Measurements from ENCODE around the gene FAM171A1. TPM values are rescaled to one million over a fixed set of nuclear protein-coding genes. Genes with fewer than 3 reads are reported as not detected.

The FAM171A1 gene
- total RNA-seq, 3 donors from 2014 or later = 7.6 to 11.7 (median 9.5) TPM

DNA sequence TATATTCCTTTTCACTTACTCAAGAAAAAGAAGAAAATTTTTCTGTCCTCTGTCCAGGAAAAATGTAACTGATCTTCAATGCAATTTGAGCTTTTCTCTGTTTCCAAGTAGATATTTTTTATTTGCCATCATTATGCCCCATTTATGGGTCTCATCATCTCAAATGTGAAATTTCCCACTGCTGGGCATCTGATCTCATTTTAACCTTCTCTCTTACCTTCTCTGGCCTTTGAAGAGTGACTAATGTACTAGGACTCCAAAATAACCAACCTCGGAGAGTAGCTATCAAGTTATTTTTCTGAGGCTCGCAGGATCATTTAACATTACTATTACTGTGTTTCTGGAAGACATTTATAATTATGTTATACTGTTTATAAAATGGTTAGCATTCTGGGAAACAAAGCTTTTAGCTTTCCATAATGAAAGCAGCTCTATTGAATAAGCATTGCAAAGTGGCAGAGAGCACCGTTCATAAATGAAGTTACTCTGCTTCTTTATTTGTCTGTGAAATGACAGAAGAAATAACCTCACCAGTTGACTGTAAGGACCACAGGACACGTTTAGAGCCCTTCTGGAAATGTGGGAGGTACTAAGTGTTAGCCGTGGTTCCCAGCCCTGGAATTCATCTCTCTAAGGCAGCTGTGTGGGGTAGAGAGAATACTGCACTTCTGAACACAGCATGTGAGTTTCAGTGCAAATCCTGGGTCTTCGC, 169.3 kb downstream of the FAM171A1 start:
- Histone ChIP-seq H3K4me3 (no peak overlapping the region), H3K4me1 (no peaks in the 10 kb centered on the region), H3K36me3 (no peaks in the 10 kb centered on the region), H3K27me3 (no peaks in the 10 kb centered on the region), H3K9me3 (no peaks in the 10 kb centered on the region), H3K27ac (peak overlapping the region in 1 of 2 donors; percentile 15)
- intact Hi-C loops (cut with DNase I; ENCODE audit: low total_unique reads) = no loop called here
- DNase-seq (ENCODE audit: low spot score in 2 of 2) = no peak
- TF ChIP-seq, protein P1, sequence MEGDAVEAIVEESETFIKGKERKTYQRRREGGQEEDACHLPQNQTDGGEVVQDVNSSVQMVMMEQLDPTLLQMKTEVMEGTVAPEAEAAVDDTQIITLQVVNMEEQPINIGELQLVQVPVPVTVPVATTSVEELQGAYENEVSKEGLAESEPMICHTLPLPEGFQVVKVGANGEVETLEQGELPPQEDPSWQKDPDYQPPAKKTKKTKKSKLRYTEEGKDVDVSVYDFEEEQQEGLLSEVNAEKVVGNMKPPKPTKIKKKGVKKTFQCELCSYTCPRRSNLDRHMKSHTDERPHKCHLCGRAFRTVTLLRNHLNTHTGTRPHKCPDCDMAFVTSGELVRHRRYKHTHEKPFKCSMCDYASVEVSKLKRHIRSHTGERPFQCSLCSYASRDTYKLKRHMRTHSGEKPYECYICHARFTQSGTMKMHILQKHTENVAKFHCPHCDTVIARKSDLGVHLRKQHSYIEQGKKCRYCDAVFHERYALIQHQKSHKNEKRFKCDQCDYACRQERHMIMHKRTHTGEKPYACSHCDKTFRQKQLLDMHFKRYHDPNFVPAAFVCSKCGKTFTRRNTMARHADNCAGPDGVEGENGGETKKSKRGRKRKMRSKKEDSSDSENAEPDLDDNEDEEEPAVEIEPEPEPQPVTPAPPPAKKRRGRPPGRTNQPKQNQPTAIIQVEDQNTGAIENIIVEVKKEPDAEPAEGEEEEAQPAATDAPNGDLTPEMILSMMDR (IDR thresholded peaks at IDR 0.05) = no peak
- TF ChIP-seq POLR2A (IDR thresholded peaks at IDR 0.05) (no peak), POLR2AphosphoS5 (IDR thresholded peaks at IDR 0.05) (no peak)

DNA sequence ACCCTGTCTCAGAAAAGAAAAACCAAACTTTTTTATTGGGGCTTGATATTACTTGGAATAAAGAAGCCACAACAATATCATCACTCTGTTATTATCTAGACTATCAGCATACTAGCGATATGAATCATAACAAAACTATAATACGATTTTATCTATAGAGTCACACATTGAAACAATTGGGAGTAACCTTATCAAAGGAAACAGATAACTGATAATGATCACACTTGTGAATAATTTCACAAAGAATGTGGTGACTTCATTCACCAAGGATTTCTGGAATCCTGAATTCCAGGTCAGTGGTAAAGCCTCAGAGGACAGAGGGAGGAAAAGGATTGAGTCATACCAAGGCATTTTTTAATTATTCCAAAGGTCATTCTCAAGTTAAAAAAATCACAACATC, 170.5 kb downstream of the FAM171A1 start:
- Histone ChIP-seq H3K9me3 (no peaks in the 10 kb centered on the region), H3K4me3 (no peak overlapping the region), H3K36me3 (no peaks in the 10 kb centered on the region), H3K27ac (no peak overlapping the region), H3K27me3 (no peaks in the 10 kb centered on the region), H3K4me1 (no peaks in the 10 kb centered on the region)
- TF ChIP-seq POLR2AphosphoS5 (IDR thresholded peaks at IDR 0.05) (no peak), POLR2A (IDR thresholded peaks at IDR 0.05) (no peak)
- TF ChIP-seq, protein P1 (IDR thresholded peaks at IDR 0.05) = no peak
- DNase-seq (ENCODE audit: low spot score in 2 of 2) = no peak
- intact Hi-C loops (cut with DNase I; ENCODE audit: low total_unique reads) = no loop called here

DNA sequence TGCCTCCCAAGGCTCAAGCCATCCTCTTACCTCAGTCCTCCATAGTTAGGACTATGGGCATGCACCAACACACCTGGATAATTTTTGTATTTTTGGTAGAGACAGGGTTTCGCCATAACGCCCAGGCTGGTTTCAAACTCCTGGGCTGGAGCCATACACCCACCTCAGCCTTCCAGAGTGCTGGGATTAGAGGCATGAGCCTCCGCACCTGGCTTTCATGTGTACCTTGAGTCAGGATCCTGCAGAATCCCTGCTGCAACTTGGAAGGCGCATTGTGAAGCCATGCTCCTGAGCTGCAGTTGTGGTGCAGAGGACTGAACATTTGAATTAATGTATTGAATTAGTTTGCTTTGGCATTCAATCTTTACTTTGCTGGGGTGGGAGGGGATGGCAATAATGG, 173.2 kb downstream of the FAM171A1 start:
- Histone ChIP-seq H3K4me3 (no peak overlapping the region), H3K27ac (no peak overlapping the region), H3K9me3 (no peaks in the 10 kb centered on the region), H3K27me3 (no peaks in the 10 kb centered on the region), H3K4me1 (no peaks in the 10 kb centered on the region), H3K36me3 (no peaks in the 10 kb centered on the region)
- intact Hi-C loops (cut with DNase I; ENCODE audit: low total_unique reads) = no loop called here
- no peak for DNase-seq (ENCODE audit: low spot score in 2 of 2)
- TF ChIP-seq POLR2AphosphoS5 (IDR thresholded peaks at IDR 0.05) (no peak), POLR2A (IDR thresholded peaks at IDR 0.05) (no peak)
- TF ChIP-seq, protein P1 (IDR thresholded peaks at IDR 0.05) = no peak

DNA sequence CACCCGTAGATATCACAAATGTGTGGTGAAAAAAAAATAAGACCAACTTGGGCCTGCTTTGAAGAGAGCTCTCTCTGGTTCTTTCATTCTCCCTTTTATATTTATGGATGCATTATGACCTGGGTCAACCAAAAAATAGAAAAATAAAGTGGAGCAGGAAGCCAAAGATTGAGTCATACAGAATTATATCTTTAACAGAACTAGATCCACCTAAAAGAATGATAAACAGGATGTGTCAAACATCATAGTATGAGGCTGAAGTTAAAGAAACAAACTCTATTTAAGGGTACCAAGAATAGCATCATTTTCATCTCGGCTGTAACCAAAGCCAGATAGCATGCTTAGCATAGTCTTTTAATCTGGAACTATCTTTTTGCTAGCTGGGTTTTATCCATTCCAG, 173.8 kb downstream of the FAM171A1 start:
- intact Hi-C loops (cut with DNase I; ENCODE audit: low total_unique reads) = no loop called here
- Histone ChIP-seq H3K27me3 (no peaks in the 10 kb centered on the region), H3K4me1 (no peaks in the 10 kb centered on the region), H3K4me3 (no peak overlapping the region), H3K9me3 (no peaks in the 10 kb centered on the region), H3K36me3 (no peaks in the 10 kb centered on the region), H3K27ac (no peak overlapping the region)
- TF ChIP-seq POLR2A (IDR thresholded peaks at IDR 0.05) = no peak
- TF ChIP-seq, protein P1 (IDR thresholded peaks at IDR 0.05) = no peak
- TF ChIP-seq POLR2AphosphoS5 (IDR thresholded peaks at IDR 0.05) = no peak
- DNase-seq (ENCODE audit: low spot score in 2 of 2) = no peak

DNA sequence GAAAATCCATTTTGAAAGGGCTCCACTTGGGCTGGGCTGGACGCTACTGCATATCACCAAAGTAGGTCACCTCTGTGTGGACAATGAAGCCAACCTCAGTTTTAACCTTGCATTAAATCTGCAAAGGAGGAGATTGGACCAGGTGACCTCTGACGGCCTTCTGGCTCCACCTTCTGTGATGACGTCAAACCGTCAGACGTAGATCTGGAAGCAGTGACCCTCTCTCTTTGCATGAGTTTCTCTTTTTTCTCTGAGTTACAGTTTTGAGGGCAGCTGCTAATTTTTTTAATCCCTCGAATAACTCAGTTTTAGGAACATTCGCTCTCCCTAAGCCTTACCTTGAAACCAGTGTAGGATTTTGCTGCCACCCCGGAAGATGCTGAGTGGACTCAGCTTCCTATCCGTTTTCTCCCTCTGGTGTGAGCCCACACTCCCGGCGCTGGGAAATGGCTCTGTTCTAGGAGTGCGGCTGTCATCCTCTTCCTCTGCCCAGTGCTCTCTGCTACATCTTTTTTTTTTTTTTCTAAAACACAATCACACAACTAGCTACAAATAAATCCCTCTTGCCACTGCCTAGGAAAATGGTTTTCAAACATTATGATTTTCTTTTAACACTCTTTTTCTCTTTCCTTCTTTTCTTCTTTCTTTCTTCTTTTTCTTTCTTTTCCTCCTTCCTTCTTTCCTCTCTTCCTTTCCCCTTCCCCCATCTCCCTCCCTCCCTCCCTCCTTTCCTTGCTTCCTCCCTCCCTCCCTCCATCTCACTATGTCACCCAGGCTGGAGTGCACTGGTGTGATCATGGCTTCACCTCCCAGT, 174.9 kb downstream of the FAM171A1 start:
- Histone ChIP-seq H3K27me3 (no peaks in the 10 kb centered on the region), H3K4me1 (no peaks in the 10 kb centered on the region), H3K4me3 (peak overlapping the region in 1 of 3 donors; percentile 29), H3K27ac (no peak overlapping the region), H3K36me3 (no peaks in the 10 kb centered on the region), H3K9me3 (no peaks in the 10 kb centered on the region)
- DNase-seq (ENCODE audit: low spot score in 2 of 2) = no peak
- TF ChIP-seq, protein P1 (IDR thresholded peaks at IDR 0.05) = no peak
- TF ChIP-seq POLR2A (IDR thresholded peaks at IDR 0.05) = no peak
- no peak for TF ChIP-seq POLR2AphosphoS5 (IDR thresholded peaks at IDR 0.05)
- intact Hi-C loops (cut with DNase I; ENCODE audit: low total_unique reads) = no loop called here
